K562 (cell line): ENCODE results near the gene DGCR6L. TPM values are rescaled to one million over a fixed set of nuclear protein-coding genes. Genes with fewer than 3 reads are reported as not detected.
"Not testable (repeated sequence)": the region's sequence is repeated elsewhere in the genome, so short reads cannot be mapped to it uniquely, and the experiment has no call there.

Source experiments
- CBFA2T2 ChIP-seq: fragments of 450-650 bp; conservative IDR thresholded peaks from 2 replicates; pipeline ENCODE4 v1.6.1; 2017; ENCODE audit warnings: mild to moderate bottlenecking
- CSDE1 ChIP-seq, 2 experiments: fragments of 450-650 bp; IDR thresholded peaks; 2 replicates each; pipeline ENCODE4 v1.6.1; 2016; ENCODE audit warnings: mild to moderate bottlenecking in 1 of 2
- E2F1 ChIP-seq: sonication (generic); formaldehyde crosslinking; IDR thresholded peaks from 2 replicates; pipeline ENCODE4 v1.8.1; 2023; ENCODE audit warnings: mild to moderate bottlenecking, missing genetic modification reagents, moderate library complexity
- FOSL1 ChIP-seq: fragments of 200-800 bp; sonication (Bioruptor generic); conservative IDR thresholded peaks from 2 replicates; pipeline ENCODE4 v1.6.1; 2016; ENCODE audit warnings: missing genetic modification characterization, missing compliant biosample characterization
- RAD51 ChIP-seq: fragments of 450-650 bp; IDR thresholded peaks from 2 replicates; pipeline ENCODE4 v1.7.1; 2016; ENCODE audit warnings: low read depth, mild to moderate bottlenecking, borderline replicate concordance
- SPI1 ChIP-seq: IDR thresholded peaks from 2 replicates; pipeline ENCODE4 v1.6.1; 2011; ENCODE audit warnings: low read depth, low read length, control low read depth, borderline replicate concordance
- USF1 ChIP-seq: sonication (generic); formaldehyde crosslinking; IDR thresholded peaks from 2 replicates; pipeline ENCODE4 v1.9.0; 2022; ENCODE audit warnings: mild to moderate bottlenecking, missing genetic modification reagents
- ZBTB40 ChIP-seq, 2 experiments: fragments of 450-650 bp in 1 of 2; sonication (generic) in 1 of 2; formaldehyde crosslinking in 1 of 2; IDR thresholded peaks; 2 replicates each; pipeline versions ENCODE4 v1.7.1 to v1.9.0; 2016 to 2022; ENCODE audit warnings: inconsistent platforms in 1 of 2, mild to moderate bottlenecking in 1 of 2, missing genetic modification reagents in 1 of 2
- polyA plus RNA-seq, 8 experiments: library from polyadenylated mRNA; depleted of rRNA in 4 of 8; stranded (reverse) in 5 of 8; unstranded in 3 of 8; fragments of >200 nt; fragmentation: Nextera tagmentation in 2 of 8; fragmentation: Illumina TruSeq in 1 of 8; extraction: Ambion mirVana in 2 of 8; extraction: Trizol in 1 of 8; gene quantifications; 2 replicates each; pipeline versions ENCODE4 v1.2.1 to v1.2.3, GENCODE V29; 2011 to 2014; ENCODE audit warnings: inconsistent platforms in 1 of 8, missing spikeins in 1 of 8
- total RNA-seq, 7 experiments: library from RNA; depleted of rRNA in 6 of 7; stranded (reverse); fragments of >200 nt in 6 of 7; fragmentation: Illumina TruSeq in 2 of 7; extraction: Trizol in 2 of 7; gene quantifications; 2 replicates each; pipeline versions ENCODE4 v1.2.1 to v1.2.3, GENCODE V29; 2011 to 2021; ENCODE audit warnings: low replicate concordance in 1 of 7
- TF ChIP-seq, protein P1 (sequence below): fragments of 250-450 bp; sonication (Bioruptor Pico); IDR thresholded peaks from 2 replicates; pipeline ENCODE4 v1.4.0; 2020
- TF ChIP-seq, protein P2 (sequence below), 2 experiments: fragments of 450-650 bp in 1 of 2; sonication (generic) in 1 of 2; formaldehyde crosslinking; conservative IDR thresholded peaks; 2 replicates each; pipeline versions ENCODE4 v1.4.0 to v1.8.1; 2020 to 2022; ENCODE audit warnings: mild to moderate bottlenecking in 1 of 2, missing genetic modification reagents in 1 of 2

DGCR6L gene
- total and polyA plus RNA-seq, 9 of the 15 experiments (the other 6 are each of a cell fraction or from before 2014, with no cell fraction given) = 3.6 to 151 (median 51.0) TPM

- not testable (repeated sequence) for TF ChIP-seq ZBTB40 (IDR thresholded peaks at IDR 0.05)
- TF ChIP-seq ZBTB40 (CRISPR knock-in tag; IDR thresholded peaks at IDR 0.05) (peak; percentile 42; the same call in 1 of the 2 replicates), E2F1 (CRISPR knock-in tag) (peak; percentile 52; the same call in 1 of the 2 replicates), RAD51 (peak; percentile 84), CBFA2T2 (0 out of 2 replicates have a peak, but pooled peaks have one; percentile 19), FOSL1 (tag) (0 out of 2 replicates have a peak, but pooled peaks have one; percentile 37), SPI1 (peak; percentile 90), CSDE1 (IDR thresholded peaks at IDR 0.05) (0 out of 4 replicates have a peak, but pooled peaks of 1 of the 2 experiments have one; percentile 9), USF1 (CRISPR knock-in tag) (peak; percentile 83)
- TF ChIP-seq, protein P1, sequence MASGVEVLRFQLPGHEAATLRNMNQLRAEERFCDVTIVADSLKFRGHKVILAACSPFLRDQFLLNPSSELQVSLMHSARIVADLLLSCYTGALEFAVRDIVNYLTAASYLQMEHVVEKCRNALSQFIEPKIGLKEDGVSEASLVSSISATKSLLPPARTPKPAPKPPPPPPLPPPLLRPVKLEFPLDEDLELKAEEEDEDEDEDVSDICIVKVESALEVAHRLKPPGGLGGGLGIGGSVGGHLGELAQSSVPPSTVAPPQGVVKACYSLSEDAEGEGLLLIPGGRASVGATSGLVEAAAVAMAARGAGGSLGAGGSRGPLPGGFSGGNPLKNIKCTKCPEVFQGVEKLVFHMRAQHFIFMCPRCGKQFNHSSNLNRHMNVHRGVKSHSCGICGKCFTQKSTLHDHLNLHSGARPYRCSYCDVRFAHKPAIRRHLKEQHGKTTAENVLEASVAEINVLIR (CRISPR knock-in tag) = peak; percentile 41; the same call in 1 of the 2 replicates
- TF ChIP-seq, protein P2, sequence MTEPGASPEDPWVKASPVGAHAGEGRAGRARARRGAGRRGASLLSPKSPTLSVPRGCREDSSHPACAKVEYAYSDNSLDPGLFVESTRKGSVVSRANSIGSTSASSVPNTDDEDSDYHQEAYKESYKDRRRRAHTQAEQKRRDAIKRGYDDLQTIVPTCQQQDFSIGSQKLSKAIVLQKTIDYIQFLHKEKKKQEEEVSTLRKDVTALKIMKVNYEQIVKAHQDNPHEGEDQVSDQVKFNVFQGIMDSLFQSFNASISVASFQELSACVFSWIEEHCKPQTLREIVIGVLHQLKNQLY (CRISPR knock-in tag; conservative IDR thresholded peaks at IDR 0.05) = 0 out of 4 replicates have a peak, but pooled peaks of 1 of the 2 experiments have one; percentile 20
Measured at GRCh38 chr22:20318043-20318688, 1.7 kb downstream of the DGCR6L start (continued).
